ENCODE results near the gene B4GALNT2. TPM values are rescaled to one million over a fixed set of nuclear protein-coding genes. Genes with fewer than 3 reads are reported as not detected.

Gene B4GALNT2
- total RNA-seq, 1 experiment from 2014 or later = not detected

GRCh38 chr17:49213399-49213798 lies 80.8 kb downstream of the B4GALNT2 start:
- CTCF ChIA-PET = no interaction called here
- H3K9me3 ChIP-seq (ENCODE audit: low read depth, low read length, poor library complexity, severe bottlenecking) = no peaks in the 10 kb centered on the region
- H3K4me1 ChIP-seq (ENCODE audit: insufficient read depth, low read length, poor library complexity, severe bottlenecking) = peaks cover 23% of the 10 kb centered on the region
- POLR2A ChIA-PET (ENCODE audit: low non-redundant PET) = no interaction called here
- peaks cover 5% of the 10 kb centered on the region for H3K36me3 ChIP-seq (ENCODE audit: insufficient read depth, low read length, poor library complexity, severe bottlenecking)
- no peak for TF ChIP-seq CTCF (conservative IDR thresholded peaks at IDR 0.05; ENCODE audit: low read depth, low read length)
- no peak for TF ChIP-seq EZH2 (IDR thresholded peaks at IDR 0.05; ENCODE audit: borderline replicate concordance, low read depth, low read length, poor library complexity, severe bottlenecking)
- H3K27me3 ChIP-seq (replicated peaks; ENCODE audit: insufficient read depth, low read depth, low read length, poor library complexity) = no peaks in the 10 kb centered on the region
- intact Hi-C loops (cut with micrococcal nuclease; ENCODE audit: unreplicated experiment) = no loop called here
- H3K27ac ChIP-seq (ENCODE audit: low read depth, low read length, poor library complexity, severe bottlenecking) = no peak overlapping the region
- H3K4me3 ChIP-seq (ENCODE audit: low read depth, low read length, poor library complexity, severe bottlenecking) = no peak overlapping the region
- no peak for DNase-seq (ENCODE audit: low spot score)
- BruUV-seq (replicated peaks) = no TSS peak

GRCh38 chr17:49213847-49214246 lies 81.3 kb downstream of the B4GALNT2 start:
- intact Hi-C loops (cut with micrococcal nuclease; ENCODE audit: unreplicated experiment) = no loop called here
- Histone ChIP-seq H3K9me3 (ENCODE audit: low read depth, low read length, poor library complexity, severe bottlenecking) (no peaks in the 10 kb centered on the region), H3K36me3 (ENCODE audit: insufficient read depth, low read length, poor library complexity, severe bottlenecking) (peaks cover 5% of the 10 kb centered on the region), H3K4me3 (ENCODE audit: low read depth, low read length, poor library complexity, severe bottlenecking) (no peak overlapping the region), H3K27me3 (replicated peaks; ENCODE audit: insufficient read depth, low read depth, low read length, poor library complexity) (no peaks in the 10 kb centered on the region), H3K4me1 (ENCODE audit: insufficient read depth, low read length, poor library complexity, severe bottlenecking) (peaks cover 21% of the 10 kb centered on the region), H3K27ac (ENCODE audit: low read depth, low read length, poor library complexity, severe bottlenecking) (no peak overlapping the region)
- CTCF ChIA-PET = no interaction called here
- no peak for DNase-seq (ENCODE audit: low spot score)
- POLR2A ChIA-PET (ENCODE audit: low non-redundant PET) = interaction anchor here (0.6 kb wide), 1 partner anchor 544 kb away, joined by 3 read pairs; no protein-coding TSS in a partner anchor
- TF ChIP-seq CTCF (conservative IDR thresholded peaks at IDR 0.05; ENCODE audit: low read depth, low read length) = no peak
- no peak for TF ChIP-seq EZH2 (IDR thresholded peaks at IDR 0.05; ENCODE audit: borderline replicate concordance, low read depth, low read length, poor library complexity, severe bottlenecking)
- BruUV-seq (replicated peaks) = no TSS peak

- peaks cover 5% of the 10 kb centered on the region for H3K36me3 ChIP-seq (ENCODE audit: insufficient read depth, low read length, poor library complexity, severe bottlenecking)
- CTCF ChIA-PET = no interaction called here
- no peaks in the 10 kb centered on the region for H3K27me3 ChIP-seq (replicated peaks; ENCODE audit: insufficient read depth, low read depth, low read length, poor library complexity)
- no TSS peak for BruUV-seq (replicated peaks)
- POLR2A ChIA-PET (ENCODE audit: low non-redundant PET) = interaction anchor here (0.6 kb wide), 1 partner anchor 543 kb away, joined by 3 read pairs; no protein-coding TSS in a partner anchor
- TF ChIP-seq CTCF (conservative IDR thresholded peaks at IDR 0.05; ENCODE audit: low read depth, low read length) = no peak
- no peak for TF ChIP-seq EZH2 (IDR thresholded peaks at IDR 0.05; ENCODE audit: borderline replicate concordance, low read depth, low read length, poor library complexity, severe bottlenecking)
- DNase-seq (ENCODE audit: low spot score) = no peak
- H3K4me1 ChIP-seq (ENCODE audit: insufficient read depth, low read length, poor library complexity, severe bottlenecking) = peaks cover 12% of the 10 kb centered on the region
- intact Hi-C loops (cut with micrococcal nuclease; ENCODE audit: unreplicated experiment) = no loop called here
- no peak overlapping the region for H3K4me3 ChIP-seq (ENCODE audit: low read depth, low read length, poor library complexity, severe bottlenecking)
- no peak overlapping the region for H3K27ac ChIP-seq (ENCODE audit: low read depth, low read length, poor library complexity, severe bottlenecking)
- H3K9me3 ChIP-seq (ENCODE audit: low read depth, low read length, poor library complexity, severe bottlenecking) = no peaks in the 10 kb centered on the region
Observed at GRCh38 chr17:49214676-49215360, 82.2 kb downstream of the B4GALNT2 start.
